Measurements from ENCODE around the gene EXD3. TPM values are rescaled to one million over a fixed set of nuclear protein-coding genes. Genes with fewer than 3 reads are reported as not detected.
A peak's percentile ranks its signal among the peaks of the same experiment; 100 is the strongest.

Gene EXD3
- total and polyA plus RNA-seq, 2 donors from 2014 or later, result 18.9 to 44.5 TPM

DNA sequence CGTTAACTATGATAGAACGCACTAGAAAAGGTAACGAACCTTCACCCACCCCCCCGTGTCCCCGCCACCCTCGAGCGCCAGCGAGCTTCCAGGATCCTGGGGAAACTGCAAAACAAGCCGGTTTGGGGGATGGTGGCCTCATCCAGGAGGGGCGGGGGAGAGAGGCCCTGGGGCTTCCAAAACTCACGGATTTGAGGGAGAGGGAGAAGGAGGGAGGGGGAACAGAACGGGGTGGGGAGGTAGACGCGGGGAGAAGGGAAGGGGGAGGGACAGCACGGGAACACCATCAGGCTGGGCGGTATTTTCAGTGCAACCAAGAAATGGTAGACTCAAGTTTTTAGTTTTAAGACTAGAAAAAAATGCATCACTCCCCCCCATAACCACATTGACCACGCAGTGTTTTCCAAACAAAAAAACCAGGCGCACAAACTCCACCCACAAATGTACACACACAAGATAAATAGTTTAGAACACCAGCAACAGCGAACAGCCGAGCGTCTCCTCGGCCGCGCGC lies 122.3 kb downstream of the EXD3 start:
- intact Hi-C loops (cut with DNase I), result no loop called here
- peak overlapping the region; percentile 56 to 66 (median 62) for H3K4me3 ChIP-seq (ENCODE audit: low read length in 3 of 3)
- H3K27ac ChIP-seq (ENCODE audit: low read depth in 2 of 2, low read length in 2 of 2), result peak overlapping the region; percentile 32 to 37
- FAIRE-seq, result no peak
- no peaks in the 10 kb centered on the region for H3K36me3 ChIP-seq (ENCODE audit: control insufficient read depth in 2 of 3, insufficient read depth in 3 of 3, low read length in 3 of 3)
- H3K9me3 ChIP-seq (ENCODE audit: control insufficient read depth in 2 of 3, insufficient read depth in 1 of 3, low read length in 3 of 3), result no peaks in the 10 kb centered on the region
- peak in 4 of 5 donors; percentile 64 to 82 (median 72) for DNase-seq
- peaks cover 0 to 18% (median 4%) of the 10 kb centered on the region in 3 donors for H3K4me1 ChIP-seq (ENCODE audit: control insufficient read depth in 2 of 3, insufficient read depth in 2 of 3, low read depth in 1 of 3, low read length in 3 of 3)
- peak overlapping the region in 2 of 3 donors; percentile 42 to 77 for H3K9ac ChIP-seq (ENCODE audit: low read length in 3 of 3)
- no peaks in the 10 kb centered on the region for H3K27me3 ChIP-seq (ENCODE audit: control insufficient read depth, insufficient read depth, low read length)
- no peak for TF ChIP-seq CTCF (IDR thresholded peaks at IDR 0.05; ENCODE audit: borderline replicate concordance, extremely low read depth, insufficient read depth)

DNA sequence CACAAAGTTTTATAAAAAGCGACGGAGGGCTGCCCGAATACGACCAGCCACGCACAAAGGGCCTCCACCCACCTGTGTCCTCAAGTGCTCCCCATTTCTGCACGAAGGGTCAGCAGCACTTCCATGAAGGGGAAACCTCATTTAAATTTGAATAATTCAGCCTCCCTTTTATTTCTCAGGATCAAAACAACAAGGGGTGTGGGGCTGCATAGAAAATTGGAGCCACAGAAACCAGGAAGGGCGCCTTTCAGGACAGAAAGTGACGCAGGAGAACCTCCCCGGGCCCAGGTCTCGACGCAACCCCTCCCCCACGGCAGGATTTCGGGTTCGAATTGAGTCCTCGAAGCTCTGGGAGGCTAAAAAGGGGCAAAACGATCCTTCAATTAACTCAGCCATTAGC lies 123.0 kb downstream of the EXD3 start:
- intact Hi-C loops (cut with DNase I), result loop anchor here (5.0 to 10.0 kb wide), 2 partner anchors 107 to 225 kb away; no protein-coding TSS in a partner anchor
- H3K9me3 ChIP-seq (ENCODE audit: control insufficient read depth in 2 of 3, insufficient read depth in 1 of 3, low read length in 3 of 3), result no peaks in the 10 kb centered on the region
- peak overlapping the region; percentile 34 to 47 for H3K27ac ChIP-seq (ENCODE audit: low read depth in 2 of 2, low read length in 2 of 2)
- FAIRE-seq, result no peak
- H3K9ac ChIP-seq (ENCODE audit: low read length in 3 of 3), result peak overlapping the region in 1 of 3 donors; percentile 22
- no peaks in the 10 kb centered on the region for H3K36me3 ChIP-seq (ENCODE audit: control insufficient read depth in 2 of 3, insufficient read depth in 3 of 3, low read length in 3 of 3)
- peak overlapping the region; percentile 18 to 66 (median 62) for H3K4me3 ChIP-seq (ENCODE audit: low read length in 3 of 3)
- peaks cover 0 to 13% (median 0%) of the 10 kb centered on the region in 3 donors for H3K4me1 ChIP-seq (ENCODE audit: control insufficient read depth in 2 of 3, insufficient read depth in 2 of 3, low read depth in 1 of 3, low read length in 3 of 3)
- no peak for TF ChIP-seq CTCF (IDR thresholded peaks at IDR 0.05; ENCODE audit: borderline replicate concordance, extremely low read depth, insufficient read depth)
- no peaks in the 10 kb centered on the region for H3K27me3 ChIP-seq (ENCODE audit: control insufficient read depth, insufficient read depth, low read length)
- peak in 4 of 5 donors; percentile 56 to 68 (median 60) for DNase-seq

- intact Hi-C loops (cut with DNase I), result loop anchor here (5.0 to 10.0 kb wide), 2 partner anchors 108 to 226 kb away; no protein-coding TSS in a partner anchor
- no peak overlapping the region for H3K9ac ChIP-seq (ENCODE audit: low read length in 3 of 3)
- no peaks in the 10 kb centered on the region for H3K27me3 ChIP-seq (ENCODE audit: control insufficient read depth, insufficient read depth, low read length)
- no peak for FAIRE-seq
- TF ChIP-seq CTCF (IDR thresholded peaks at IDR 0.05; ENCODE audit: borderline replicate concordance, extremely low read depth, insufficient read depth), result no peak
- peaks cover 0 to 4% (median 0%) of the 10 kb centered on the region in 3 donors for H3K9me3 ChIP-seq (ENCODE audit: control insufficient read depth in 2 of 3, insufficient read depth in 1 of 3, low read length in 3 of 3)
- H3K36me3 ChIP-seq (ENCODE audit: control insufficient read depth in 2 of 3, insufficient read depth in 3 of 3, low read length in 3 of 3), result no peaks in the 10 kb centered on the region
- peak overlapping the region in 2 of 3 donors; percentile 2 to 47 for H3K4me3 ChIP-seq (ENCODE audit: low read length in 3 of 3)
- H3K4me1 ChIP-seq (ENCODE audit: control insufficient read depth in 2 of 3, insufficient read depth in 2 of 3, low read depth in 1 of 3, low read length in 3 of 3), result peaks cover 0 to 11% (median 0%) of the 10 kb centered on the region in 3 donors
- peak in 3 of 5 donors; percentile 11 to 70 (median 53) for DNase-seq
- H3K27ac ChIP-seq (ENCODE audit: low read depth in 2 of 2, low read length in 2 of 2), result peak overlapping the region; percentile 51 to 65
These were observed 123.8 kb downstream of the EXD3 start for GRCh38 chr9:137299203-137299565.
